Measurements from ENCODE around the gene TBCD.

TBCD gene

GRCh38 chr17:82810644-82811430, 59.0 kb downstream of the TBCD start:
- TF ChIP-seq, protein P1, sequence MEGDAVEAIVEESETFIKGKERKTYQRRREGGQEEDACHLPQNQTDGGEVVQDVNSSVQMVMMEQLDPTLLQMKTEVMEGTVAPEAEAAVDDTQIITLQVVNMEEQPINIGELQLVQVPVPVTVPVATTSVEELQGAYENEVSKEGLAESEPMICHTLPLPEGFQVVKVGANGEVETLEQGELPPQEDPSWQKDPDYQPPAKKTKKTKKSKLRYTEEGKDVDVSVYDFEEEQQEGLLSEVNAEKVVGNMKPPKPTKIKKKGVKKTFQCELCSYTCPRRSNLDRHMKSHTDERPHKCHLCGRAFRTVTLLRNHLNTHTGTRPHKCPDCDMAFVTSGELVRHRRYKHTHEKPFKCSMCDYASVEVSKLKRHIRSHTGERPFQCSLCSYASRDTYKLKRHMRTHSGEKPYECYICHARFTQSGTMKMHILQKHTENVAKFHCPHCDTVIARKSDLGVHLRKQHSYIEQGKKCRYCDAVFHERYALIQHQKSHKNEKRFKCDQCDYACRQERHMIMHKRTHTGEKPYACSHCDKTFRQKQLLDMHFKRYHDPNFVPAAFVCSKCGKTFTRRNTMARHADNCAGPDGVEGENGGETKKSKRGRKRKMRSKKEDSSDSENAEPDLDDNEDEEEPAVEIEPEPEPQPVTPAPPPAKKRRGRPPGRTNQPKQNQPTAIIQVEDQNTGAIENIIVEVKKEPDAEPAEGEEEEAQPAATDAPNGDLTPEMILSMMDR (conservative IDR thresholded peaks at IDR 0.05), result no peak
- TF ChIP-seq ZFX (IDR thresholded peaks at IDR 0.05), result no peak
- H3K27ac ChIP-seq, result no peak overlapping the region

DNA sequence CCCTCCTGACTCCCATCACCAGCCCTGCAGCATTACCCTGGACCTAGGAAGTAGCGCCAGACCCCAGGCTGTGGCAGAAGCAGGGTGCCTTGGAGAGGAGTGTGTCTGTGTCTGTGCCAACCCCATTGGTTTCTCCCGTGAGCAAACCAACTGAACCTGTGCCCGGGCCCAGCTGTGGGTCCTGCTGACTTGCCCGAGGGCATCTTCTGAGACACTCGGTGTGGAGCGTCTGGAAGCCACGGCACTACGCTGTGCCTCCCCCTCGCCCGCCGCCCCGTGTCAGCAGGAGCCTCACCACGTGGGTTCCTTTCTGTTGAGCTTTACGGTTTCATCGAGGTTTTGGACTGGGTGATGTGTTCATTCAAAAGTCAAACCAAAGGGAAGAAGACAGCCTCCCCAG, 60.2 kb downstream of the TBCD start:
- no peak overlapping the region for H3K27ac ChIP-seq
- TF ChIP-seq, protein P1 (conservative IDR thresholded peaks at IDR 0.05), result no peak

DNA sequence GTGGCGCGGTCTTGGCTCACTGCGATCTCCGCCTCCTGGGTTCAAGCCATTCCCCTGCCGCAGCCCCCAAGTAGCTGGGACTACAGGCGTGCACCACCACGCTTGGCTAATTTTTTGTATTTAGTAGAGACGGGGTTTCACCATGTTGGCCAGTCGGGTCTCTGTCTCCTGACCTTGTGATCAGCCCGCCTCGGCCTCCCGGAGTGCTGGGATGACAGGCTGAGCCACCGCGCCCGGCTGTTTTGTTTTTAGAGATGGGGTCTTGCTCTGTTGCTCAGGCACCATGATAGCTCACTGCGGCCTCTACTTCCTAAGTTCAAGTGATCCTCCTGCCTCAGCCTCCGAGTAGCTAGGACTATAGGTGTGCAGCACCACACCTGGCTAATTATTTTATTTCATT, 60.7 kb downstream of the TBCD start:
- TF ChIP-seq, protein P1 (conservative IDR thresholded peaks at IDR 0.05), result no peak
- TF ChIP-seq ZFX (IDR thresholded peaks at IDR 0.05), result no peak
- no peak overlapping the region for H3K27ac ChIP-seq

DNA sequence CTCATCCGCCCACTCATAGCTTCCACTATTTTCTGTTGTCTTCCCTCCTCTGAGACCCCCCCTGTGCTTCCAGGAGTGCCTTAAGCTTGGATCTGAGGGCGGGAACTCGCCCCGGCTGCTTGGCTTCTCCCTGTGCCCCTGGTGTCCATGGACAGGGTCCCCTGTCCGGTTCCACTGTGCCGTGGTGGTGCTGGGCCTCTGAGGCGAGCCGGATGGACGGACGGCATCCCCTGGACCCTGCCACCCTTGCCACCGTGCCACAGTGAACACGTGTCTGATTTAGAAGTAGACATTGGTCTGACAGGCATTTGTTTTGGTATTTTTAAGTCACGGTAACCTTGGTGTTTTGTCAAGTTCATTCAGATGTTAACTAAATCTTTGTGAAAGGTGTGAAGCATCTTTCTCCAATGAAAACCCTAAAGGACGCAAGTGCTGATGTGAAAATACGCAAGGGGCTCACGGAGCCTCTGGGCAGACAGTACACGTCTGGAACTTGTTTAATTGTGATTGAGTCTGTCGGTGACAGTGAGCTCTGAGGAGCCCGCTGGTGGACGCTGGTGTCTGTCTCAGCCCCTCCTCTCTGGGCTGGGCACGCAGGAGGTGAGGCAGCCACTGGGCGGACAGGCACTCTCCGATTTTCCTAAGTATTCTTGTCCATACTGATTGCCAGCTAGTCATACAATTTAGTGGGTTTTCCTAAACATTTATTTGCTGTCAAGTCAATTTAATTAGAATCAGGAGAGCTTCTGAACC, 61.6 kb downstream of the TBCD start:
- no peak for TF ChIP-seq ZFX (IDR thresholded peaks at IDR 0.05)
- TF ChIP-seq, protein P1 (conservative IDR thresholded peaks at IDR 0.05), result no peak
- H3K27ac ChIP-seq, result no peak overlapping the region

GRCh38 chr17:82814834-82815233, 63.0 kb downstream of the TBCD start:
- H3K27ac ChIP-seq, result peak overlapping the region; percentile 9

DNA sequence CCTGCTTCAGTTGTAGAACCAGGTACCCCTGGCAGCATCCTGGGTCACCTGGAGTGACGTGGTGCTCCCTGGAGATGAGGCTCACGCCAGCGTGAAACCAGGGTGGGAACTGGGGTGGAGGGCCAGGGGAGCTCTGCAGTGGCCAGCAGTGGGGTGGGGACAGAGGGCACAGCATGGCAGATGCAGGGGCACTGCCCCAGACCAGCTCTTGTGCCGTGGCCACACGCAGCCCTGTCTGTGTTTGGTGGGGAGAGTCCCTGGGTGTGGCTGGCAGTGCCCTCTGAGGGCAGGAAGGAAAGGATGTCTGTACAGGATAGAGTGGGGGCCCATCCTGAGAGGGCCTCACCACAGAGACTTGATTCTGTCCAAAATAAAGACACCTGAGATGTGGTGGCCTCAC, 63.5 kb downstream of the TBCD start:
- peak overlapping the region; percentile 9 for H3K27ac ChIP-seq
- TF ChIP-seq, protein P1 (conservative IDR thresholded peaks at IDR 0.05), result no peak
- TF ChIP-seq ZFX (IDR thresholded peaks at IDR 0.05), result no peak

More at GRCh38 chr17:82814834-82815233, 63.0 kb downstream of the TBCD start:
- TF ChIP-seq, protein P1 (conservative IDR thresholded peaks at IDR 0.05), result no peak
- no peak for TF ChIP-seq ZFX (IDR thresholded peaks at IDR 0.05)

DNA sequence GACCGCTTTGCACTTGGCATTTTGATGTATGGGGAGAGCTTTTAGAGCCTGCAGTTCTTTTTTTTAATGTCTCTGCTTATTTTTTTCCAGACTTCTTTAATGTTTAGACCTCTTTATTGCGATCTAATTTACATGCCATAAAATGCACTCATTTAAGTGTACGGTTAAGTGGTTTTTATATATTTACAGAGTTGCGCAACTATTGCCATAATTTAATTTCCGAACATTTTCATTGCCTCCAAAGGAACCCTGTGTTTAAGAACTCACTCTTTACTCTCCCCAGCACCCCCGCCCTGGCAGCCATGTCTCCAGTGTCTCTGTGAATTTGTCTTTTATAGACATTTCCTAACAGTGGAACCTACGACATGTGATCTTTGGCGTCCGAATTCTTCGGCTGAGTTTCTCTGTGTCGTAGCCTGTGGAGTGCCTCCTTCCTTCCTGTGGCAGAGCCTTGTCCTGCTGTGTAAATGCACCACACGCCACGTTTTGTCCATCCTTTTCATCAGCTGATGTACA, 64.0 kb downstream of the TBCD start:
- TF ChIP-seq, protein P1 (conservative IDR thresholded peaks at IDR 0.05), result no peak
- no peak for TF ChIP-seq ZFX (IDR thresholded peaks at IDR 0.05)
- H3K27ac ChIP-seq, result peak overlapping the region; percentile 9

Data from C4-2B (cell line).